Measurements from ENCODE around the gene BTBD9. TPM values are rescaled to one million over a fixed set of nuclear protein-coding genes. Genes with fewer than 3 reads are reported as not detected.
"Not testable (repeated sequence)": the region's sequence is repeated elsewhere in the genome, so short reads cannot be mapped to it uniquely, and the experiment has no call there.

The BTBD9 gene
- total RNA-seq, 1 experiment from 2014 or later: 12.5 TPM

- intact Hi-C loops (cut with micrococcal nuclease): no loop called here
- Mint-ChIP-seq H3K36me3 (ENCODE audit: insufficient read depth, unreplicated experiment) (no peaks in the 10 kb centered on the region), H3K4me3 (ENCODE audit: unreplicated experiment) (no peak overlapping the region), H3K4me1 (ENCODE audit: insufficient read depth, unreplicated experiment) (peaks cover 10% of the 10 kb centered on the region), H3K9me3 (ENCODE audit: unreplicated experiment) (no peaks in the 10 kb centered on the region), H3K27me3 (ENCODE audit: insufficient read depth, unreplicated experiment) (no peaks in the 10 kb centered on the region), H3K27ac (ENCODE audit: low read depth, unreplicated experiment) (no peak overlapping the region)
- CTCF ChIA-PET: no interaction called here
- peak; percentile 45 for DNase-seq (ENCODE audit: unreplicated experiment)
- POLR2A ChIA-PET: interaction anchor here (1.0 kb wide), 1 partner anchor 9 kb away, joined by 4 read pairs; no protein-coding TSS in a partner anchor
- TF ChIP-seq CTCF (IDR thresholded peaks at IDR 0.05; ENCODE audit: unreplicated experiment): no peak
- no TSS peak for BruUV-seq (replicated peaks)
Observed at GRCh38 chr6:38632490-38632889, 7.2 kb downstream of the BTBD9 start.

GRCh38 chr6:38631186-38631783 lies 8.4 kb downstream of the BTBD9 start:
- no peak for TF ChIP-seq CTCF (IDR thresholded peaks at IDR 0.05; ENCODE audit: unreplicated experiment)
- Mint-ChIP-seq H3K36me3 (ENCODE audit: insufficient read depth, unreplicated experiment) (no peaks in the 10 kb centered on the region), H3K4me1 (ENCODE audit: insufficient read depth, unreplicated experiment) (peaks cover 10% of the 10 kb centered on the region), H3K9me3 (ENCODE audit: unreplicated experiment) (no peaks in the 10 kb centered on the region), H3K4me3 (ENCODE audit: unreplicated experiment) (no peak overlapping the region), H3K27me3 (ENCODE audit: insufficient read depth, unreplicated experiment) (no peaks in the 10 kb centered on the region), H3K27ac (ENCODE audit: low read depth, unreplicated experiment) (no peak overlapping the region)
- DNase-seq (ENCODE audit: unreplicated experiment): no peak
- ChIA-PET POLR2A (no interaction called here), CTCF (no interaction called here)
- BruUV-seq (replicated peaks): no TSS peak
- intact Hi-C loops (cut with micrococcal nuclease): no loop called here

GRCh38 chr6:38625217-38625616 lies 14.5 kb downstream of the BTBD9 start:
- Mint-ChIP-seq H3K36me3 (ENCODE audit: insufficient read depth, unreplicated experiment) (no peaks in the 10 kb centered on the region), H3K27ac (ENCODE audit: low read depth, unreplicated experiment) (no peak overlapping the region), H3K4me3 (ENCODE audit: unreplicated experiment) (no peak overlapping the region), H3K9me3 (ENCODE audit: unreplicated experiment) (no peaks in the 10 kb centered on the region), H3K4me1 (ENCODE audit: insufficient read depth, unreplicated experiment) (no peaks in the 10 kb centered on the region), H3K27me3 (ENCODE audit: insufficient read depth, unreplicated experiment) (no peaks in the 10 kb centered on the region)
- intact Hi-C loops (cut with micrococcal nuclease): no loop called here
- ChIA-PET CTCF (no interaction called here), POLR2A (interaction anchor here (1.2 kb wide), 1 partner anchor 14 kb away, joined by 7 read pairs; no protein-coding TSS in a partner anchor)
- BruUV-seq (replicated peaks): no TSS peak
- no peak for DNase-seq (ENCODE audit: unreplicated experiment)
- no peak for TF ChIP-seq CTCF (IDR thresholded peaks at IDR 0.05; ENCODE audit: unreplicated experiment)

GRCh38 chr6:38619342-38619741 lies 20.4 kb downstream of the BTBD9 start:
- H3K36me3 Mint-ChIP-seq (ENCODE audit: insufficient read depth, unreplicated experiment); H3K4me3 Mint-ChIP-seq (ENCODE audit: unreplicated experiment); POLR2A ChIA-PET; BruUV-seq (replicated peaks); H3K9me3 Mint-ChIP-seq (ENCODE audit: unreplicated experiment); intact Hi-C loops (cut with micrococcal nuclease); H3K4me1 Mint-ChIP-seq (ENCODE audit: insufficient read depth, unreplicated experiment); H3K27ac Mint-ChIP-seq (ENCODE audit: low read depth, unreplicated experiment); H3K27me3 Mint-ChIP-seq (ENCODE audit: insufficient read depth, unreplicated experiment); DNase-seq (ENCODE audit: unreplicated experiment): not testable (repeated sequence)
- CTCF ChIA-PET: interaction anchor here (0.6 kb wide), 1 partner anchor 10 kb away, joined by 3 read pairs; no protein-coding TSS in a partner anchor

- DNase-seq (ENCODE audit: unreplicated experiment); H3K4me1 Mint-ChIP-seq (ENCODE audit: insufficient read depth, unreplicated experiment); H3K4me3 Mint-ChIP-seq (ENCODE audit: unreplicated experiment); intact Hi-C loops (cut with micrococcal nuclease); BruUV-seq (replicated peaks); CTCF ChIA-PET; H3K36me3 Mint-ChIP-seq (ENCODE audit: insufficient read depth, unreplicated experiment); H3K27ac Mint-ChIP-seq (ENCODE audit: low read depth, unreplicated experiment); POLR2A ChIA-PET; H3K9me3 Mint-ChIP-seq (ENCODE audit: unreplicated experiment); H3K27me3 Mint-ChIP-seq (ENCODE audit: insufficient read depth, unreplicated experiment): not testable (repeated sequence)
Observed at GRCh38 chr6:38618301-38618700, 21.4 kb downstream of the BTBD9 start.
